KMS-11 (cell line): ENCODE data around the gene KLHL5.

Source experiments
- H2AFZ ChIP-seq: fragments of 200-600 bp; sonication (generic); 2 replicates; pipeline ENCODE4 v1.6.1; 2016; ENCODE audit warnings: antibody characterized with exemption, mixed run types, low read depth
- H3K27ac ChIP-seq: fragments of 200-600 bp; sonication (generic); 2 replicates; pipeline ENCODE4 v1.6.1; 2016; ENCODE audit warnings: mild to moderate bottlenecking, mixed run types
- H3K27me3 ChIP-seq: fragments of 200-600 bp; sonication (generic); 2 replicates; pipeline ENCODE4 v1.6.1; 2017; ENCODE audit warnings: mild to moderate bottlenecking, low read depth, mixed run types, moderate library complexity; ENCODE audit not compliant: insufficient read depth
- H3K36me3 ChIP-seq: fragments of 200-600 bp; sonication (generic); 2 replicates; pipeline ENCODE4 v1.6.1; 2017; ENCODE audit warnings: mild to moderate bottlenecking, mixed run types; ENCODE audit not compliant: insufficient read depth
- H3K4me1 ChIP-seq: fragments of 200-600 bp; sonication (generic); 2 replicates; pipeline ENCODE4 v1.6.1; 2016; ENCODE audit warnings: mild to moderate bottlenecking, low read depth, mixed run types; ENCODE audit not compliant: poor library complexity, severe bottlenecking
- H3K4me2 ChIP-seq: fragments of 200-600 bp; sonication (generic); 2 replicates; pipeline ENCODE4 v1.7.0; 2016; ENCODE audit warnings: mild to moderate bottlenecking, mixed run types
- H3K4me3 ChIP-seq: fragments of 200-600 bp; sonication (generic); IDR thresholded peaks from 2 replicates; pipeline ENCODE4 v1.6.1; 2017; ENCODE audit warnings: low read depth, low read length, mixed read lengths; ENCODE audit not compliant: insufficient read depth
- H3K79me2 ChIP-seq: fragments of 200-600 bp; sonication (generic); 2 replicates; pipeline ENCODE4 v1.6.1; 2016; ENCODE audit warnings: low read depth, mixed run types; ENCODE audit not compliant: insufficient read depth
- H3K9ac ChIP-seq: fragments of 200-600 bp; sonication (generic); 2 replicates; pipeline ENCODE4 v1.6.1; 2016; ENCODE audit warnings: mild to moderate bottlenecking, mixed run types
- H4K20me1 ChIP-seq: fragments of 200-600 bp; sonication (generic); 2 replicates; pipeline ENCODE4 v1.6.1; 2016; ENCODE audit warnings: mild to moderate bottlenecking, mixed run types; ENCODE audit not compliant: insufficient read depth
- TF ChIP-seq, protein P1 (sequence below): fragments of 200-600 bp; sonication (generic); conservative IDR thresholded peaks from 2 replicates; pipeline ENCODE4 v1.6.1; 2017; ENCODE audit warnings: low read depth, mild to moderate bottlenecking, antibody characterized with exemption, low read length, moderate library complexity, mixed read lengths

KLHL5 gene

DNA sequence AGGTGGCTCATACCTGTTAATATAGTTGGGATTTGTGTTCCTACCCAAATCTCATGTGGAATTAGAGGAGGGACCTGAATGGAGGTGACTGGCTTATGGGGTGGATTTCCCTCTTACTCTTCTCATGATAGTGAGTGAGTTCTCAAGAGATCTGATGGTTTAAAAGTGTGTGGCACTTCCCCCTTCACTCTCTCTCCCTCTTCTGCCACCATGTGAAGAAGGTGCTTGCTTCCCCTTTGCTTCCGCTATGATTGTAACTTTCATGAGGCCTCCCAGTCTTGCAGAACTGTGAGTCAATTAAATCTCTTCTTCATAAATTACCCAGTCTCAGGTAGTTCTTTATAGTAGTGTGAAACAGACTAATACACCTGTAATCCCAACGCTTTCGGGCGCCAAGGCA is 92.0 kb downstream of the KLHL5 start:
- Histone ChIP-seq H4K20me1 (no peaks in the 10 kb centered on the region), H3K36me3 (no peaks in the 10 kb centered on the region), H3K4me3 (no peak overlapping the region), H3K27ac (no peak overlapping the region), H3K9ac (no peak overlapping the region), H3K27me3 (no peaks in the 10 kb centered on the region), H2AFZ (no peak overlapping the region), H3K4me2 (no peak overlapping the region), H3K79me2 (no peaks in the 10 kb centered on the region), H3K4me1 (no peaks in the 10 kb centered on the region)
- TF ChIP-seq, protein P1, sequence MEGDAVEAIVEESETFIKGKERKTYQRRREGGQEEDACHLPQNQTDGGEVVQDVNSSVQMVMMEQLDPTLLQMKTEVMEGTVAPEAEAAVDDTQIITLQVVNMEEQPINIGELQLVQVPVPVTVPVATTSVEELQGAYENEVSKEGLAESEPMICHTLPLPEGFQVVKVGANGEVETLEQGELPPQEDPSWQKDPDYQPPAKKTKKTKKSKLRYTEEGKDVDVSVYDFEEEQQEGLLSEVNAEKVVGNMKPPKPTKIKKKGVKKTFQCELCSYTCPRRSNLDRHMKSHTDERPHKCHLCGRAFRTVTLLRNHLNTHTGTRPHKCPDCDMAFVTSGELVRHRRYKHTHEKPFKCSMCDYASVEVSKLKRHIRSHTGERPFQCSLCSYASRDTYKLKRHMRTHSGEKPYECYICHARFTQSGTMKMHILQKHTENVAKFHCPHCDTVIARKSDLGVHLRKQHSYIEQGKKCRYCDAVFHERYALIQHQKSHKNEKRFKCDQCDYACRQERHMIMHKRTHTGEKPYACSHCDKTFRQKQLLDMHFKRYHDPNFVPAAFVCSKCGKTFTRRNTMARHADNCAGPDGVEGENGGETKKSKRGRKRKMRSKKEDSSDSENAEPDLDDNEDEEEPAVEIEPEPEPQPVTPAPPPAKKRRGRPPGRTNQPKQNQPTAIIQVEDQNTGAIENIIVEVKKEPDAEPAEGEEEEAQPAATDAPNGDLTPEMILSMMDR, result no peak

DNA sequence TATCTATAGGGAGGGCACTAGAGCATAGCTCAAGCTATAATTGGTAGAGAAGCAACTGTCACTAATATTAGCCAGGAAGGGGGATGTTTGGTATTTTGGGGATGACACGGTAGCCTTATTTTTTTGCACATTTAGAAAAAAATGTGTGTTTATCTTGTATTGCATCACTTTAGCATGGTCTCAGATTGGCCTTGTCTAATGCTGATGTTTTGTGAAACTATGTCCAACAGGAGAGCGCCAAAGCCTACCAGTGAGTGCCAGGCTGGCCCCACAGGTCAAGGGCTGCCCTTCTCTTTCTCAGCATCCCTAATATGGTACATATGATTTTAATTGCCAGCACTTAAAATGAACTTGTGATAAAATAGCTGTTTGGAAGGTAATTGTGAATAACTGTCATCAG is 95.5 kb downstream of the KLHL5 start:
- no peaks in the 10 kb centered on the region for H3K27me3 ChIP-seq
- no peak overlapping the region for H3K27ac ChIP-seq
- TF ChIP-seq, protein P1, result no peak
- H3K4me3 ChIP-seq, result no peak overlapping the region
- no peak overlapping the region for H2AFZ ChIP-seq
- H4K20me1 ChIP-seq, result no peaks in the 10 kb centered on the region
- H3K79me2 ChIP-seq, result no peaks in the 10 kb centered on the region
- no peak overlapping the region for H3K4me2 ChIP-seq
- H3K4me1 ChIP-seq, result no peaks in the 10 kb centered on the region
- H3K9ac ChIP-seq, result no peak overlapping the region
- no peaks in the 10 kb centered on the region for H3K36me3 ChIP-seq

DNA sequence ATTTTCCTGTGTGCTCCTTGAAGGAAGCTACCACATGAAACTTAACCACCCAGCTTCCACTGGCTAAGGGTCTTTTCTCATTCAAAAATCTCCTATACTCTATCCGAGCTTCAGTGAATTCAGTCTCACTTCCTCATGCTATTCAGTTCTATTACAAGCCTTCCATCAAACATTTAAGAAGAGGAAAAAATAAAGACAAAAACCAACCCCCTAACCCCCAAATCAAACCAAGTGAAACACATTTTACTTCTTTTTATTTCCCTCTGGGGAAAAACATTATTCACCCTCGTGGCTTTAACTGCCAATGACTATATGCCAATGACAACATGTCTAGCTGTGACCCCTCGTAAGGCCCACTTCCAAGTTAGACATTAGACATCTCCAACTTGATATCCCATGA is 104.1 kb downstream of the KLHL5 start:
- TF ChIP-seq, protein P1, result no peak
- no peak overlapping the region for H3K27ac ChIP-seq
- H3K4me3 ChIP-seq, result no peak overlapping the region
- no peak overlapping the region for H3K4me2 ChIP-seq
- H3K36me3 ChIP-seq, result no peaks in the 10 kb centered on the region
- H3K9ac ChIP-seq, result no peak overlapping the region
- H4K20me1 ChIP-seq, result no peaks in the 10 kb centered on the region
- no peaks in the 10 kb centered on the region for H3K79me2 ChIP-seq
- no peaks in the 10 kb centered on the region for H3K27me3 ChIP-seq
- no peak overlapping the region for H2AFZ ChIP-seq
- no peaks in the 10 kb centered on the region for H3K4me1 ChIP-seq

DNA sequence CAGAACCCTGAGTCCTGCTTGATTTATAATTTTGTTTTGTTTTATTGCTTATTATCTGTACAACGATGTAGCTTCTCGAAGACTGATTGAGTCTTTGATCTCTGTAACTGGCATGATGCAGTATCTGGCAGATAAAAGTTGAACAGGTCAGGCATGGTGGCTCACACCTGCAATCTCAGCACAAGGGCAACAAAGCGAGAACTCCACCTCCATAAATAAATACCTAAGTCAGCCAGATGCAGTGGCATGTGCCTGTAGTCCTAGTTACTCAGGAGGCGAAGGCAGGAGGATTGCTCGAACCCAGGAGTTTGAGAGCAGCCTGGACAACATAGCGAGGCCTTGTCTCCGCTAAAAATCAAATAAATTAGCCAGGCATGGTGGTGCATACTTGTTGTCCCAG is 104.6 kb downstream of the KLHL5 start:
- no peaks in the 10 kb centered on the region for H3K36me3 ChIP-seq
- TF ChIP-seq, protein P1, result no peak
- H2AFZ ChIP-seq, result no peak overlapping the region
- no peaks in the 10 kb centered on the region for H4K20me1 ChIP-seq
- no peak overlapping the region for H3K4me3 ChIP-seq
- H3K4me2 ChIP-seq, result no peak overlapping the region
- H3K79me2 ChIP-seq, result no peaks in the 10 kb centered on the region
- H3K27ac ChIP-seq, result no peak overlapping the region
- no peaks in the 10 kb centered on the region for H3K27me3 ChIP-seq
- no peak overlapping the region for H3K9ac ChIP-seq
- no peaks in the 10 kb centered on the region for H3K4me1 ChIP-seq

DNA sequence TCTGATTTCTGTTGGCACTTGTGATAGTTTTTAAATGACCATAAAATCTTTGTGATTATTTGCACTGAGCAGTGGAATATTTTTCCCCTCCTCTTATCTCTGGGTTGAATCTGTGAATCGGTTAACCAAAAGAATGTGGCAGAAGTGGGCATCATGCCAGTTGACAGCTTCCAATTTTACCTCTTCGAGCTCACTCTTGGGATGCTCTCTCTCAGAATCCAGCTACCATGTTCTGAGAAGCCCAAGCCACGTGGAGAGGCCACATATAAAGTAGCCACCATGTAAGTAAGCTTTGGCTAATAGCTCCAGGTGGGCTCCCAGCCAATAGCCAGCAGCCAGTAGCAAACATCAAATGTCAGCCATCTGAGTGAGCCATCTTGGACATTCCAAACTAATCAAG is 107.4 kb downstream of the KLHL5 start:
- H4K20me1 ChIP-seq, result no peaks in the 10 kb centered on the region
- TF ChIP-seq, protein P1, result no peak
- H3K4me1 ChIP-seq, result no peaks in the 10 kb centered on the region
- no peak overlapping the region for H3K4me2 ChIP-seq
- no peak overlapping the region for H2AFZ ChIP-seq
- H3K4me3 ChIP-seq, result no peak overlapping the region
- no peaks in the 10 kb centered on the region for H3K27me3 ChIP-seq
- no peaks in the 10 kb centered on the region for H3K79me2 ChIP-seq
- no peaks in the 10 kb centered on the region for H3K36me3 ChIP-seq
- H3K27ac ChIP-seq, result no peak overlapping the region
- H3K9ac ChIP-seq, result no peak overlapping the region
